KOPT-K1 (cell line): ENCODE measurements around the gene ZC3HAV1.
"Not testable (repeated sequence)": the region's sequence is repeated elsewhere in the genome, so short reads cannot be mapped to it uniquely, and the experiment has no call there.

Experiments used
- H3K27ac ChIP-seq: fragments of 200-600 bp; sonication (generic); 2 replicates; pipeline ENCODE4 v1.5.1; 2016; ENCODE audit warnings: antibody characterized with exemption, mild to moderate bottlenecking, low read depth, low read length; ENCODE audit not compliant: poor library complexity, severe bottlenecking
- H3K36me3 ChIP-seq: fragments of 200-600 bp; sonication (generic); 2 replicates; pipeline ENCODE4 v1.5.1; 2017; ENCODE audit warnings: antibody characterized with exemption, mild to moderate bottlenecking, low read length, moderate library complexity; ENCODE audit not compliant: insufficient read depth
- H3K9me3 ChIP-seq: fragments of 200-600 bp; sonication (generic); 2 replicates; pipeline ENCODE4 v1.5.1; 2017; ENCODE audit warnings: antibody characterized with exemption, low read length, mild to moderate bottlenecking; ENCODE audit not compliant: insufficient read depth, poor library complexity, severe bottlenecking

ZC3HAV1 gene

GRCh38 chr7:139081584-139081983 is 27.9 kb downstream of the ZC3HAV1 start:
- Histone ChIP-seq H3K9me3 (peaks cover 3% of the 10 kb centered on the region), H3K36me3 (peaks cover 100% of the 10 kb centered on the region), H3K27ac (no peak overlapping the region)

GRCh38 chr7:139080905-139081304 is 28.6 kb downstream of the ZC3HAV1 start:
- H3K9me3 ChIP-seq = no peaks in the 10 kb centered on the region
- H3K36me3 ChIP-seq = peaks cover 100% of the 10 kb centered on the region

GRCh38 chr7:139079861-139080260 is 29.7 kb downstream of the ZC3HAV1 start:
- no peak overlapping the region for H3K27ac ChIP-seq
- no peaks in the 10 kb centered on the region for H3K9me3 ChIP-seq
- peaks cover 99% of the 10 kb centered on the region for H3K36me3 ChIP-seq

More at GRCh38 chr7:139080905-139081304, 28.6 kb downstream of the ZC3HAV1 start:
- no peak overlapping the region for H3K27ac ChIP-seq

- Histone ChIP-seq H3K27ac (no peak overlapping the region), H3K36me3 (peaks cover 99% of the 10 kb centered on the region), H3K9me3 (no peaks in the 10 kb centered on the region)
Observed at GRCh38 chr7:139078911-139079310, 30.6 kb downstream of the ZC3HAV1 start.

GRCh38 chr7:139078399-139078798 is 31.1 kb downstream of the ZC3HAV1 start:
- Histone ChIP-seq H3K9me3 (no peaks in the 10 kb centered on the region), H3K27ac (no peak overlapping the region), H3K36me3 (peaks cover 99% of the 10 kb centered on the region)

- H3K9me3 ChIP-seq, H3K27ac ChIP-seq: not testable (repeated sequence)
- peaks cover 98% of the 10 kb centered on the region for H3K36me3 ChIP-seq
Observed at GRCh38 chr7:139077706-139078105, 31.8 kb downstream of the ZC3HAV1 start.

GRCh38 chr7:139075871-139076686 is 33.4 kb downstream of the ZC3HAV1 start:
- H3K27ac ChIP-seq = no peak overlapping the region
- no peaks in the 10 kb centered on the region for H3K9me3 ChIP-seq
- H3K36me3 ChIP-seq = peaks cover 93% of the 10 kb centered on the region

- Histone ChIP-seq H3K9me3 (no peaks in the 10 kb centered on the region), H3K36me3 (peaks cover 92% of the 10 kb centered on the region), H3K27ac (peak overlapping the region; percentile 67)
Observed at GRCh38 chr7:139075031-139075652, 34.4 kb downstream of the ZC3HAV1 start.

GRCh38 chr7:139072796-139073195 is 36.7 kb downstream of the ZC3HAV1 start:
- peaks cover 92% of the 10 kb centered on the region for H3K36me3 ChIP-seq
- H3K9me3 ChIP-seq = no peaks in the 10 kb centered on the region
- peak overlapping the region; percentile 92 for H3K27ac ChIP-seq

- Histone ChIP-seq H3K9me3 (no peaks in the 10 kb centered on the region), H3K27ac (peak overlapping the region; percentile 92), H3K36me3 (peaks cover 92% of the 10 kb centered on the region)
Observed at GRCh38 chr7:139071680-139072079, 37.8 kb downstream of the ZC3HAV1 start.

GRCh38 chr7:139068544-139069399 is 40.7 kb downstream of the ZC3HAV1 start:
- Histone ChIP-seq H3K9me3 (no peaks in the 10 kb centered on the region), H3K36me3 (peaks cover 93% of the 10 kb centered on the region), H3K27ac (peak overlapping the region; percentile 4)

- no peaks in the 10 kb centered on the region for H3K9me3 ChIP-seq
- no peak overlapping the region for H3K27ac ChIP-seq
- peaks cover 99% of the 10 kb centered on the region for H3K36me3 ChIP-seq
Observed at GRCh38 chr7:139066315-139066714, 43.2 kb downstream of the ZC3HAV1 start.

GRCh38 chr7:139065323-139065722 is 44.2 kb downstream of the ZC3HAV1 start:
- no peaks in the 10 kb centered on the region for H3K9me3 ChIP-seq
- H3K27ac ChIP-seq = no peak overlapping the region
- peaks cover 100% of the 10 kb centered on the region for H3K36me3 ChIP-seq

- peaks cover 100% of the 10 kb centered on the region for H3K36me3 ChIP-seq
Observed at GRCh38 chr7:139061416-139061815, 48.1 kb downstream of the ZC3HAV1 start.

GRCh38 chr7:139060695-139061237 is 48.8 kb downstream of the ZC3HAV1 start:
- Histone ChIP-seq H3K27ac (no peak overlapping the region), H3K36me3 (peaks cover 100% of the 10 kb centered on the region)

More at GRCh38 chr7:139061416-139061815, 48.1 kb downstream of the ZC3HAV1 start:
- H3K9me3 ChIP-seq = no peaks in the 10 kb centered on the region
- no peak overlapping the region for H3K27ac ChIP-seq

More at GRCh38 chr7:139060695-139061237, 48.8 kb downstream of the ZC3HAV1 start:
- H3K9me3 ChIP-seq = no peaks in the 10 kb centered on the region
